ENCODE results near the gene SLCO3A1.
"Not testable (repeated sequence)": the region's sequence is repeated elsewhere in the genome, so short reads cannot be mapped to it uniquely, and the experiment has no call there.

SLCO3A1 gene

GRCh38 chr15:91961357-91961756, 107.8 kb downstream of the SLCO3A1 start:
- H3K9ac ChIP-seq (ENCODE audit: low read depth, low read length): no peak overlapping the region
- H3K4me3 ChIP-seq (ENCODE audit: low read length): no peak overlapping the region
- H3K9me3 ChIP-seq (ENCODE audit: insufficient read depth, low read depth, low read length): no peaks in the 10 kb centered on the region
- H3K4me1 ChIP-seq (ENCODE audit: insufficient read depth, low read length): no peaks in the 10 kb centered on the region; the same call in 1 of the 2 replicates
- H3K27me3 ChIP-seq (ENCODE audit: insufficient read depth, low read length): no peaks in the 10 kb centered on the region
- no peaks in the 10 kb centered on the region for H3K36me3 ChIP-seq (ENCODE audit: insufficient read depth, low read depth, low read length)
- H3K27ac ChIP-seq (ENCODE audit: low read length): no peak overlapping the region

DNA sequence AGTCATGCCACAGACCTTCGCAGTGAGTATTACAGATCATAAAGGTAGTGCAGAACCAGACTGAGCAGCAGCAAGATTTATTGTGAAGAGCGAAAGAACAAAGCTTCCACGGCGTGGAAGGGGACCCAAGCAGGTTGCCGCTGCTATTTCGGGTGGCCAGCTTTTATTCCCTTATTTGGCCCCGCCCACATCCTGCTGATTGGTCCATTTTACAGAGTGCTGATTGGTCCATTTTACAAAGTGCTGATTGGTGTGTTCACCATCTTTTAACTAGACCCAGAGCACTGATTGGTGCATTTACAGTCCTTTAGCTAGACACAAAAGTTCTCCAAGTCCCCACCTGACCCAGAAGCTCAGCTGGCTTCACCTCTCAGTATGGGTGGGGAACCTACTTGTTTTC, 110.2 kb downstream of the SLCO3A1 start:
- H3K4me3 ChIP-seq (ENCODE audit: low read length); H3K4me1 ChIP-seq (ENCODE audit: insufficient read depth, low read length); H3K9me3 ChIP-seq (ENCODE audit: insufficient read depth, low read depth, low read length); H3K27ac ChIP-seq (ENCODE audit: low read length); H3K36me3 ChIP-seq (ENCODE audit: insufficient read depth, low read depth, low read length); H3K27me3 ChIP-seq (ENCODE audit: insufficient read depth, low read length); H3K9ac ChIP-seq (ENCODE audit: low read depth, low read length): not testable (repeated sequence)

DNA sequence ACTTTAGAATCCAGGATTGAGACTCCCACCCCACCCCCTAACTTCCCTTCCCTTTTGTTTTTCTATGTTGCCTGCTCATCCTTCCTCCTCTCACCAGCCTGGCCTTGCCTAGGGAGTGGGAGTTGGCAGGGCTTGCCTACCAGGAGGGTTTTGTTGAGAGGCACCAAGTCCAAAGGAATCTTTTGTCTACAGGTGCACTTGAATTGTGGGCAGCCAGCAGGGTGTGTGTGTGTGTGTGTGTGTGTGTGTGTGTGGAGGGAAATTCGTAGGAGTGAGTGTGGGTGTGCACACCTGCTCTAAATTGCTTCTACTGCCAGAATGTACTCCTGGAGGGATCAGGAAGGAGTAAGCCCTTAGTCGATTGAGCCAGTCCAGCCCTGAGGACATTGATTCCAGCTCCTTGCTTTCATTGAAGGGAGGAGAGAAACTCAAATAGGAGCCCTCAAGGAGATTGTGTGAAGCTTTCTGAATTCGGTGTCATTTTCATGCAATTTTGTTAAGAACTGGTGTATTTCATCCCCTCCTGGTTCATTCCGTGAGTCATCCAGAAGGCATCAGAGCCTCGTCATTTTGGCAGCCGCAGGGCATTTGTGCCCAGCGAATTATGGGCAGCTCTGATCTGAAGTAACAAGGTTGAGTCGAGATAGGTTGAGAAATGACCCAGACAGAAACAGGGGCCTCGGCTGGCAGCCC, 112.1 kb downstream of the SLCO3A1 start:
- no peaks in the 10 kb centered on the region for H3K27me3 ChIP-seq (ENCODE audit: insufficient read depth, low read length)
- no peak overlapping the region for H3K4me3 ChIP-seq (ENCODE audit: low read length)
- no peaks in the 10 kb centered on the region for H3K9me3 ChIP-seq (ENCODE audit: insufficient read depth, low read depth, low read length)
- no peak overlapping the region for H3K9ac ChIP-seq (ENCODE audit: low read depth, low read length)
- H3K36me3 ChIP-seq (ENCODE audit: insufficient read depth, low read depth, low read length): no peaks in the 10 kb centered on the region
- no peaks in the 10 kb centered on the region; the same call in 1 of the 2 replicates for H3K4me1 ChIP-seq (ENCODE audit: insufficient read depth, low read length)
- no peak overlapping the region for H3K27ac ChIP-seq (ENCODE audit: low read length)

DNA sequence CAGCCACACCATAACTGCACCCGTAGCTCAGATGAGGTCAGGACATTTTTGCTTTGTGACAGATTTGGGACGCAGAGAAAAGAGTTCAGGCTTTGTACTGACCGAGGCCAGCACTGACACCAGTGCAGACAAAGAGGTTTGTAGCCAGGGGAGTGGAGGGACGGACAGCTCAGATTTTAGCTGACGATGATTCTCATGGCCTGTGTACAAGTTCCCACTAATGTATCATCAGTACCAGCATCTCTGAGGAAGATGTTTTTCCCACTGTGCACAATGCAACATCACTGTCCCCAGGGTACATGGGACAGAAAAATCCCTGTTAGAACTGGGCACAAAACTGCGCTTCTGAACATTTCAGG, 112.7 kb downstream of the SLCO3A1 start:
- H3K4me1 ChIP-seq (ENCODE audit: insufficient read depth, low read length): no peaks in the 10 kb centered on the region; the same call in 1 of the 2 replicates
- H3K9ac ChIP-seq (ENCODE audit: low read depth, low read length): no peak overlapping the region
- no peaks in the 10 kb centered on the region for H3K27me3 ChIP-seq (ENCODE audit: insufficient read depth, low read length)
- H3K27ac ChIP-seq (ENCODE audit: low read length): no peak overlapping the region
- no peak overlapping the region for H3K4me3 ChIP-seq (ENCODE audit: low read length)
- H3K36me3 ChIP-seq (ENCODE audit: insufficient read depth, low read depth, low read length): no peaks in the 10 kb centered on the region
- no peaks in the 10 kb centered on the region for H3K9me3 ChIP-seq (ENCODE audit: insufficient read depth, low read depth, low read length)

- Histone ChIP-seq H3K4me3 (ENCODE audit: low read length) (no peak overlapping the region), H3K27me3 (ENCODE audit: insufficient read depth, low read length) (no peaks in the 10 kb centered on the region), H3K4me1 (ENCODE audit: insufficient read depth, low read length) (no peaks in the 10 kb centered on the region; the same call in 1 of the 2 replicates), H3K9me3 (ENCODE audit: insufficient read depth, low read depth, low read length) (no peaks in the 10 kb centered on the region), H3K9ac (ENCODE audit: low read depth, low read length) (no peak overlapping the region), H3K36me3 (ENCODE audit: insufficient read depth, low read depth, low read length) (no peaks in the 10 kb centered on the region), H3K27ac (ENCODE audit: low read length) (no peak overlapping the region)
These were observed 114.6 kb downstream of the SLCO3A1 start for GRCh38 chr15:91967935-91968606.

DNA sequence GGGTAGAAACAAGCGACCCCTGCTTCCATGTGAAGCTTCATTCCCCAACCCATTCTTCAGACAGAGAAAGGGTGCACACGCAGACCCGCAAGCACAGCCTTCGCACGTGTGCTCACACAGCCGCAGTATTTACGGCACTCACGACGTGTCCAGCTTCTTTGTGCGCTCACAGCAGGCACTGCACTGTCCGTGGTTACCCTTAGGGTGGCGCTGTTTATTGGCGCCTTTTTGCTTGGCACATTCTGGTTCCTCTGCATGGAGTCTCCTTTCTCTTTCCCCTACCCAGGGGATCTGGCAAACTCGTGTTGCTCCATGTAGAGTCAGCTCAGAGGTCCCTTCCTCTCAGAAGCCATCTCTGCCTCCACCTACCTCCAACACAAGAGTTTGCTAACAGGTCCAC, 115.1 kb downstream of the SLCO3A1 start:
- Histone ChIP-seq H3K9me3 (ENCODE audit: insufficient read depth, low read depth, low read length) (no peaks in the 10 kb centered on the region), H3K4me3 (ENCODE audit: low read length) (no peak overlapping the region), H3K27ac (ENCODE audit: low read length) (no peak overlapping the region), H3K36me3 (ENCODE audit: insufficient read depth, low read depth, low read length) (no peaks in the 10 kb centered on the region), H3K4me1 (ENCODE audit: insufficient read depth, low read length) (no peaks in the 10 kb centered on the region; the same call in 1 of the 2 replicates), H3K27me3 (ENCODE audit: insufficient read depth, low read length) (no peaks in the 10 kb centered on the region), H3K9ac (ENCODE audit: low read depth, low read length) (no peak overlapping the region)

GRCh38 chr15:91970142-91970541, 116.6 kb downstream of the SLCO3A1 start:
- H3K4me3 ChIP-seq (ENCODE audit: low read length): no peak overlapping the region
- no peaks in the 10 kb centered on the region; the same call in 1 of the 2 replicates for H3K4me1 ChIP-seq (ENCODE audit: insufficient read depth, low read length)
- H3K9ac ChIP-seq (ENCODE audit: low read depth, low read length): no peak overlapping the region
- no peak overlapping the region for H3K27ac ChIP-seq (ENCODE audit: low read length)
- no peaks in the 10 kb centered on the region for H3K27me3 ChIP-seq (ENCODE audit: insufficient read depth, low read length)
- no peaks in the 10 kb centered on the region for H3K9me3 ChIP-seq (ENCODE audit: insufficient read depth, low read depth, low read length)
- H3K36me3 ChIP-seq (ENCODE audit: insufficient read depth, low read depth, low read length): no peaks in the 10 kb centered on the region

GRCh38 chr15:91973481-91973880, 120.0 kb downstream of the SLCO3A1 start:
- H3K9me3 ChIP-seq (ENCODE audit: insufficient read depth, low read depth, low read length): no peaks in the 10 kb centered on the region
- H3K4me1 ChIP-seq (ENCODE audit: insufficient read depth, low read length): no peaks in the 10 kb centered on the region
- H3K36me3 ChIP-seq (ENCODE audit: insufficient read depth, low read depth, low read length): no peaks in the 10 kb centered on the region
- H3K9ac ChIP-seq (ENCODE audit: low read depth, low read length): no peak overlapping the region
- no peaks in the 10 kb centered on the region for H3K27me3 ChIP-seq (ENCODE audit: insufficient read depth, low read length)
- H3K27ac ChIP-seq (ENCODE audit: low read length): no peak overlapping the region
- no peak overlapping the region for H3K4me3 ChIP-seq (ENCODE audit: low read length)

DNA sequence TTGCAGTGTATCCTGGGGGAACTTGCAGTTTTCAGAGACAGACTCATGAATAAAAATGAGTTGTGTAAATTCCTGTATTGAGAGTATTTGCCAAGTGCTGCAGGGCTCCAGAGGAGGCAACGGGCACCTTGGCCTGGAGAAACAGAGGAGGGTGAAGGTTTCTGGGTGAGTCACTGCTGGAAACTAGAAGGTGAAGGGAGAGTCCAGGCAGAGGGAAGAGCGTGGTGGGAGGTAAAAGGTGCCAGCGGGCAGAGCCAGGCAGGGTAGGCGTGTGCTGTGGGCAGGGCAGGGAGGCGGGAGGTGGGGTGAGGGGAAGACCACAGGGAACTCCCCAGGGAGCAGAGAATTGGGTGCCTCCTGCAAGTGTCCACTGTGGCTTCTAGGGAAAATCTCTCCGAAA, 120.8 kb downstream of the SLCO3A1 start:
- Histone ChIP-seq H3K4me1 (ENCODE audit: insufficient read depth, low read length) (no peaks in the 10 kb centered on the region), H3K9me3 (ENCODE audit: insufficient read depth, low read depth, low read length) (no peaks in the 10 kb centered on the region), H3K36me3 (ENCODE audit: insufficient read depth, low read depth, low read length) (no peaks in the 10 kb centered on the region), H3K9ac (ENCODE audit: low read depth, low read length) (no peak overlapping the region), H3K4me3 (ENCODE audit: low read length) (no peak overlapping the region), H3K27ac (ENCODE audit: low read length) (no peak overlapping the region), H3K27me3 (ENCODE audit: insufficient read depth, low read length) (no peaks in the 10 kb centered on the region)

- Histone ChIP-seq H3K4me3 (ENCODE audit: low read length) (no peak overlapping the region), H3K27me3 (ENCODE audit: insufficient read depth, low read length) (no peaks in the 10 kb centered on the region), H3K27ac (ENCODE audit: low read length) (no peak overlapping the region), H3K9me3 (ENCODE audit: insufficient read depth, low read depth, low read length) (no peaks in the 10 kb centered on the region), H3K4me1 (ENCODE audit: insufficient read depth, low read length) (no peaks in the 10 kb centered on the region), H3K36me3 (ENCODE audit: insufficient read depth, low read depth, low read length) (no peaks in the 10 kb centered on the region), H3K9ac (ENCODE audit: low read depth, low read length) (no peak overlapping the region)
These were observed 121.9 kb downstream of the SLCO3A1 start for GRCh38 chr15:91975241-91975978.

GRCh38 chr15:91976966-91977365, 123.5 kb downstream of the SLCO3A1 start:
- no peaks in the 10 kb centered on the region for H3K36me3 ChIP-seq (ENCODE audit: insufficient read depth, low read depth, low read length)
- H3K9ac ChIP-seq (ENCODE audit: low read depth, low read length): no peak overlapping the region
- H3K9me3 ChIP-seq (ENCODE audit: insufficient read depth, low read depth, low read length): no peaks in the 10 kb centered on the region
- no peaks in the 10 kb centered on the region for H3K27me3 ChIP-seq (ENCODE audit: insufficient read depth, low read length)
- no peak overlapping the region for H3K4me3 ChIP-seq (ENCODE audit: low read length)
- no peak overlapping the region for H3K27ac ChIP-seq (ENCODE audit: low read length)
- H3K4me1 ChIP-seq (ENCODE audit: insufficient read depth, low read length): no peaks in the 10 kb centered on the region

All from iPS-20b (cell line).